ENCODE measurements around the gene PGK2.
"Not testable (repeated sequence)": the region's sequence is repeated elsewhere in the genome, so short reads cannot be mapped to it uniquely, and the experiment has no call there.

Gene PGK2

GRCh38 chr6:49787176-49787575 is at the start of gene PGK2:
PGK2 (minus strand) TSS chr6:49787285; CDS start chr6:49787187, 98 bp downstream.
- DNase-seq: no peak

GRCh38 chr6:49835140-49835539 is 48.1 kb upstream of the PGK2 start:
- DNase-seq: no peak

GRCh38 chr6:49833386-49833785 is 46.3 kb upstream of the PGK2 start:
- DNase-seq: no peak

- no peak for DNase-seq
Measured at GRCh38 chr6:49826743-49827406, 39.8 kb upstream of the PGK2 start.

GRCh38 chr6:49815166-49815565 is 28.1 kb upstream of the PGK2 start:
- no peak for DNase-seq

GRCh38 chr6:49813248-49813647 is 26.2 kb upstream of the PGK2 start:
- no peak for DNase-seq

- no peak for DNase-seq
Measured at GRCh38 chr6:49806145-49806544, 19.1 kb upstream of the PGK2 start.

- DNase-seq: no peak
Measured at GRCh38 chr6:49805246-49805645, 18.2 kb upstream of the PGK2 start.

- no peak for DNase-seq
Measured at GRCh38 chr6:49801525-49801924, 14.4 kb upstream of the PGK2 start.

GRCh38 chr6:49799090-49799489 is 12.0 kb upstream of the PGK2 start:
- DNase-seq: no peak

- not testable (repeated sequence) for DNase-seq
Measured at GRCh38 chr6:49796842-49797455, 9.9 kb upstream of the PGK2 start.

- no peak for DNase-seq
Measured at GRCh38 chr6:49790341-49790740, 3.3 kb upstream of the PGK2 start.

GRCh38 chr6:49784272-49784671 is 2.8 kb downstream of the PGK2 start:
- DNase-seq: no peak

GRCh38 chr6:49782725-49783124 is 4.4 kb downstream of the PGK2 start:
- DNase-seq: no peak

GRCh38 chr6:49782293-49782692 is 4.8 kb downstream of the PGK2 start:
- no peak for DNase-seq

GRCh38 chr6:49776444-49776843 is 10.6 kb downstream of the PGK2 start:
- DNase-seq: no peak

- DNase-seq: no peak
Measured at GRCh38 chr6:49775043-49775442, 12.0 kb downstream of the PGK2 start.

GRCh38 chr6:49772285-49772684 is 14.8 kb downstream of the PGK2 start:
- DNase-seq: no peak

GRCh38 chr6:49766762-49767161 is 20.3 kb downstream of the PGK2 start:
- no peak for DNase-seq

- no peak for DNase-seq
Measured at GRCh38 chr6:49764571-49765236, 22.4 kb downstream of the PGK2 start.

- DNase-seq: no peak
Measured at GRCh38 chr6:49744259-49744658, 42.8 kb downstream of the PGK2 start, which contains the start of gene CRISP3. CRISP3 (minus strand) TSS chr6:49744388; CDS start chr6:49744367, 21 bp downstream.

GRCh38 chr6:49743429-49743828 is 43.7 kb downstream of the PGK2 start:
- no peak for DNase-seq

- DNase-seq: no peak
Measured at GRCh38 chr6:49739423-49739822, 47.7 kb downstream of the PGK2 start.

GRCh38 chr6:49736017-49736508 is 51.0 kb downstream of the PGK2 start:
- no peak for DNase-seq
